Stimulated activated effector memory CD8-positive, alpha-beta T cell treated with anti-CD3 and anti-CD28 coated beads, Interleukin-12 subunit alpha, Interleukin-12 subunit beta, amount 100 ng/mL, for 72 hours (primary cell): Measurements from ENCODE around the gene GRIK4.
A peak's percentile ranks its signal among the peaks of the same experiment; 100 is the strongest.

Experiments used
- ATAC-seq: fragments of 150-1000 bp; cut with Tn5 transposase; 2 replicates; pipeline ENCODE4 v1.10.0; 2021
- DNase-seq, 2 donors: peaks; one replicate each; pipeline ENCODE4 v3.0.0; 2021 to 2022; ENCODE audit warnings: low spot score in 2 of 2
- H3K27ac Mint-ChIP-seq: one replicate; pipeline ENCODE4 v1.8.0; 2022; ENCODE audit warnings: mild to moderate bottlenecking, mixed read lengths
- H3K36me3 Mint-ChIP-seq: one replicate; pipeline ENCODE4 v1.8.0; 2022; ENCODE audit warnings: mild to moderate bottlenecking, mixed read lengths
- H3K4me1 Mint-ChIP-seq: one replicate; pipeline ENCODE4 v1.8.0; 2022; ENCODE audit warnings: mixed read lengths
- H3K4me3 Mint-ChIP-seq: one replicate; pipeline ENCODE4 v1.8.0; 2022; ENCODE audit warnings: mild to moderate bottlenecking, mixed read lengths
- H3K9me3 Mint-ChIP-seq: one replicate; pipeline ENCODE4 v1.8.0; 2022; ENCODE audit warnings: mixed read lengths

Gene GRIK4

GRCh38 chr11:120681434-120682331 is 170.1 kb downstream of the GRIK4 start:
- Mint-ChIP-seq H3K36me3 (no peaks in the 10 kb centered on the region), H3K27ac (no peak overlapping the region), H3K9me3 (no peaks in the 10 kb centered on the region), H3K4me1 (no peaks in the 10 kb centered on the region), H3K4me3 (no peak overlapping the region)
- DNase-seq, result no peak
- ATAC-seq, result no peak

GRCh38 chr11:120682332-120682649 is 170.7 kb downstream of the GRIK4 start:
- Mint-ChIP-seq H3K4me3 (no peak overlapping the region), H3K36me3 (no peaks in the 10 kb centered on the region), H3K9me3 (no peaks in the 10 kb centered on the region), H3K27ac (no peak overlapping the region), H3K4me1 (no peaks in the 10 kb centered on the region)
- DNase-seq (no peak), ATAC-seq (no peak)

DNA sequence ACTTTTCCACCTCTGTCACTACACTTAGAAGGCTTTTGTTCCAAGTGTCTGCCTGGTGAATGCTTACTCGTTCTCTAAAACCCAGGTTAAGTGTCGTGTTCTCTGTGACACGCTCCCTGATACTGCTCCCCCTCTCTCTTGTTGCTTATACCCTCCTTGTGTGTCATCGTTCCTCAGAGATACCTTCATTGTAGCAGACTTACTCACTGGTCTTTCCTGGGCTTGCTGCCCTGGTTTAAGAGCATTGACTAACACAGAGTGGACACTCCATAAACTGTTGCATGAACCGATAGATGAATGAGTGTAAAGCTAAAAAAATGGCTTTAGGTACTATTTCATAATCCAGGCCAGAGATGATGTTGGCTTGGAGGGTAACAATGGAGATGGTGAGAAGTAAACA is 171.3 kb downstream of the GRIK4 start:
- ATAC-seq (no peak), DNase-seq (no peak)
- no peak overlapping the region for H3K4me3 Mint-ChIP-seq
- no peaks in the 10 kb centered on the region for H3K9me3 Mint-ChIP-seq
- H3K36me3 Mint-ChIP-seq, result no peaks in the 10 kb centered on the region
- no peak overlapping the region for H3K27ac Mint-ChIP-seq
- H3K4me1 Mint-ChIP-seq, result no peaks in the 10 kb centered on the region

- Mint-ChIP-seq H3K27ac (no peak overlapping the region), H3K4me1 (no peaks in the 10 kb centered on the region), H3K4me3 (no peak overlapping the region), H3K36me3 (no peaks in the 10 kb centered on the region), H3K9me3 (no peaks in the 10 kb centered on the region)
- ATAC-seq, result no peak
- no peak for DNase-seq
Observed at GRCh38 chr11:120686516-120686915, 175.0 kb downstream of the GRIK4 start.

DNA sequence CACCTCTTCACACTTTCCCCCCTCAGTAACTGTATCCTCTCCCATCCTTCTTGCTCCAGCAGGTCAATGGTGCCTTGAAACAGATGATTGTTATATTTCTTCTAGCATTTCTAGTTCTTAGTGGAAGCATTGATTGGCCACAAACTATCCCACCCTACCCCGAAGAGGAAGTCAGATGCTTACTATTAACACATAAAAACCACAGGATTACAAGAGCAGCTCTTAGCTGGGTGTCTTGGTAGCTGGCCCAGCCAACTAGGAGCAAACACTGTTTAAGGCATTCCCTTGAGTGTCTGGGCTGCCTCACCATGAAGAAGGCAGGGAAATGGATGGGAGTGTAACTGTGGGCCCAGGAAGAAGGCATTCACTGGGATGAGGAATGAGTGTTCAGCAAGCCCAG is 176.6 kb downstream of the GRIK4 start:
- Mint-ChIP-seq H3K36me3 (no peaks in the 10 kb centered on the region), H3K27ac (no peak overlapping the region), H3K4me3 (no peak overlapping the region), H3K9me3 (no peaks in the 10 kb centered on the region), H3K4me1 (no peaks in the 10 kb centered on the region)
- DNase-seq, result no peak
- ATAC-seq, result no peak

DNA sequence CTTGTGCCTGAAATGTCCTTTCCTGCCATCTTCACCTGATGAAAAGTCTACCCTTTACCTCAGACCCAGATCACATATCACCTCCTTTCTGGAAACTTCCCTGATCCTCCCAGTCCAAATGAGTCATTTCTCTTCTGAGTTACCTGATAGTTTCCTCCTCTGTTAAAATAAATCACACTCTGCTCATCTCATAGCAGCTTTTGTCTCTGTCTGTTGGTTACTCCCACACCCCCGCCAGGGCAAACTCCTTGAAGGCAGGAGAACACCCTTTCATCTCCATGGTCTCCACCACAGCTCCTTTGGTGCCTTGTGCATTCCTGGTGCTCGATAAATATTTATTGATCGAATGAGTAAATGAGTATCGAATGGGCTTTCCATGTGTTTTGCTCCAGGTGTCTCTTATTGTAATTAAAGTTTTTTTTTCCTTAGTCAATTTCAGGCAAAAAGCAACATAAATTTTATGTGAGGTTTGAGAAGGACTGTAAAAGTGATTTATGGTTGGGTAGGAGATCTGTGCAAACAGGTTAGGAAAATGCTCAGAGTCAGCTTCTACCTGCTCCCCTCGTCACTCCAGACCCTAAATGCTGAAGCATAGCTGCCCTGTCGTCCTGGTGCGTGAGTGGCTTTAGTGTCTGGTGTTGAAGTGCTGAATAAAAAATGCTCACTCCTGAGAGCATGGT is 178.2 kb downstream of the GRIK4 start:
- no peaks in the 10 kb centered on the region for H3K9me3 Mint-ChIP-seq
- no peaks in the 10 kb centered on the region for H3K4me1 Mint-ChIP-seq
- no peak for DNase-seq
- no peak overlapping the region for H3K27ac Mint-ChIP-seq
- ATAC-seq, result no peak
- no peaks in the 10 kb centered on the region for H3K36me3 Mint-ChIP-seq
- H3K4me3 Mint-ChIP-seq, result no peak overlapping the region

GRCh38 chr11:120690406-120690805 is 178.9 kb downstream of the GRIK4 start:
- DNase-seq (no peak), ATAC-seq (no peak)
- no peaks in the 10 kb centered on the region for H3K36me3 Mint-ChIP-seq
- H3K27ac Mint-ChIP-seq, result no peak overlapping the region
- H3K4me1 Mint-ChIP-seq, result no peaks in the 10 kb centered on the region
- H3K9me3 Mint-ChIP-seq, result no peaks in the 10 kb centered on the region
- H3K4me3 Mint-ChIP-seq, result no peak overlapping the region

GRCh38 chr11:120694726-120695125 is 183.2 kb downstream of the GRIK4 start:
- H3K36me3 Mint-ChIP-seq, result no peaks in the 10 kb centered on the region
- H3K4me3 Mint-ChIP-seq, result no peak overlapping the region
- H3K27ac Mint-ChIP-seq, result no peak overlapping the region
- H3K9me3 Mint-ChIP-seq, result no peaks in the 10 kb centered on the region
- no peaks in the 10 kb centered on the region for H3K4me1 Mint-ChIP-seq
- ATAC-seq (no peak), DNase-seq (no peak)

GRCh38 chr11:120695426-120695825 is 183.9 kb downstream of the GRIK4 start:
- Mint-ChIP-seq H3K9me3 (no peaks in the 10 kb centered on the region), H3K4me1 (no peaks in the 10 kb centered on the region), H3K36me3 (no peaks in the 10 kb centered on the region), H3K27ac (no peak overlapping the region), H3K4me3 (no peak overlapping the region)
- peak; percentile 4 for ATAC-seq
- DNase-seq, result no peak

- Mint-ChIP-seq H3K27ac (no peak overlapping the region), H3K4me1 (no peaks in the 10 kb centered on the region), H3K9me3 (no peaks in the 10 kb centered on the region), H3K4me3 (no peak overlapping the region), H3K36me3 (no peaks in the 10 kb centered on the region)
- no peak for DNase-seq
- ATAC-seq, result no peak
Observed at GRCh38 chr11:120695939-120696338, 184.4 kb downstream of the GRIK4 start.

- H3K4me3 Mint-ChIP-seq, result no peak overlapping the region
- no peak overlapping the region for H3K27ac Mint-ChIP-seq
Observed at GRCh38 chr11:120696597-120697218, 185.2 kb downstream of the GRIK4 start.

GRCh38 chr11:120698918-120699317 is 187.4 kb downstream of the GRIK4 start:
- Mint-ChIP-seq H3K36me3 (no peaks in the 10 kb centered on the region), H3K4me1 (no peaks in the 10 kb centered on the region), H3K4me3 (no peak overlapping the region), H3K27ac (no peak overlapping the region), H3K9me3 (no peaks in the 10 kb centered on the region)
- ATAC-seq (no peak), DNase-seq (no peak)

More at GRCh38 chr11:120696597-120697218, 185.2 kb downstream of the GRIK4 start:
- DNase-seq (no peak), ATAC-seq (no peak)
- Mint-ChIP-seq H3K4me1 (no peaks in the 10 kb centered on the region), H3K36me3 (no peaks in the 10 kb centered on the region), H3K9me3 (no peaks in the 10 kb centered on the region)

GRCh38 chr11:120702656-120703055 is 191.1 kb downstream of the GRIK4 start:
- H3K9me3 Mint-ChIP-seq, result no peaks in the 10 kb centered on the region
- H3K36me3 Mint-ChIP-seq, result no peaks in the 10 kb centered on the region
- no peak for ATAC-seq
- H3K4me1 Mint-ChIP-seq, result no peaks in the 10 kb centered on the region
- H3K27ac Mint-ChIP-seq, result no peak overlapping the region
- DNase-seq, result no peak
- no peak overlapping the region for H3K4me3 Mint-ChIP-seq

DNA sequence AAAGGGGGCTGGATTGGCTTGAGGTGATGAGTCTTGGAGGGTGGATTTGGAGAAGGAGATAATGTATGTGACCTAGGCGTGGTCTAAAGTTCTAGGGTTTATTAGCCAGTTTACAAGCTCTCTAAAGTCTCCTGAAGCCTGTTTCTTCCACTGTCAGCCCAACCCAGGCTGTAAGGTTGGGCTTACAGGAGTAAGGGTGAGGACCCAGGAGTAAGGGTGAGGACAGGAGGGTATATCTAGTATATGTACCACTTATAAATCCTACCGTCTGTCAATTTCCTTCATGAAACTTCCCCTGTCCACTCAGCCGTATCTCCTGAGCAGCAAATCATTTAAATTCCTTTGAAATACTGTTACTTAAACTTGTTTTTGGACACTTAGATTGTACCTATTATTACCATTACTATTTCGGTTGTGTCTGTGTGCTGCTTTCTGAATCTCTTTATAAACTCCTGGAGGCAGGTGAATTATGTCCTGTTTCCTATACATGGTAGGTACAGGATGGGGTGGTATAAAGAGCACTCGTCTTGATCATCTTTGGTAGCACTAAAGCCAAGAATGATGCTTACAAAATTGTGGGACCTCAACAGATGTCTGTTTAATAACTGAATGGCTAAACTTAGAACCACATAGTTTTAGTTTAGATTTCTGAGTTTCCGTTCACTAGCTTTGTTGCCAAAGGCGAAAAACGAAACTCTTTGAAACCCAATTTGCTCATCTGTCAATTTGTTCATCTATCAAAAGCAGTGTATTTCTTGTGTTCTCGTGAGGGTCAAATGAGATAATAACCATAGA is 192.0 kb downstream of the GRIK4 start:
- no peak for DNase-seq
- no peak for ATAC-seq
- H3K4me1 Mint-ChIP-seq, result no peaks in the 10 kb centered on the region
- H3K4me3 Mint-ChIP-seq, result no peak overlapping the region
- no peaks in the 10 kb centered on the region for H3K36me3 Mint-ChIP-seq
- no peaks in the 10 kb centered on the region for H3K9me3 Mint-ChIP-seq
- H3K27ac Mint-ChIP-seq, result no peak overlapping the region

DNA sequence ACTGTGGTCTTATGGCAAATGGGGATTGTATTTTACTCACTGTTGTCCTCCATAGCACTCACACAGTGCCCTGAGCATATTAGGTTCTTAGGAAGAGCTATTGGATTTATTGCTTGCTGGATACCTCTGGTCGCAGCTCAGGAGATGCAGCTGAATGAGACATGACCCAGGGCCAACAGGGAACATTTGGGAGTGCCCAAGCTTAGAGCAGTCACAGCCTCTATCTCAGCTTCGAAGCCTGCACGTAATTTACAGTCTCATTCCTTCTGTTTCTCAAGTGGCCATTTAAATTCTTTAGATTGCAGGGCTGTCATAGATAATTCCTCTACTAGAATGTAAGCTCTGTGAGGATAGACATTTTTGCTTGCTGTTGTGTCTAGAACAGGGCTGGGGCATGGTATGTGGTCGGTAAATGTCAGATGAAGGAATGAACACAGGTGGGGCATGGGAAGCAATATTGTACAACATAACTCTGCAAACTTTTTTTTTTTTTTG is 192.8 kb downstream of the GRIK4 start:
- H3K9me3 Mint-ChIP-seq, result no peaks in the 10 kb centered on the region
- no peak for ATAC-seq
- no peak for DNase-seq
- no peak overlapping the region for H3K27ac Mint-ChIP-seq
- H3K4me1 Mint-ChIP-seq, result no peaks in the 10 kb centered on the region
- no peaks in the 10 kb centered on the region for H3K36me3 Mint-ChIP-seq
- H3K4me3 Mint-ChIP-seq, result no peak overlapping the region
